NOMO-1 (cell line): Measurements from ENCODE around the gene CMIP.
"Not testable (repeated sequence)": the region's sequence is repeated elsewhere in the genome, so short reads cannot be mapped to it uniquely, and the experiment has no call there.

ENCODE experiments used
- DNase-seq, 2 experiments: peaks; one replicate each; lab custom pipeline; 2025; ENCODE audit not compliant: unreplicated experiment in 2 of 2; lab: John Stamatoyannopoulos, UW

The CMIP gene

GRCh38 chr16:81444448-81445121 lies at the start of gene CMIP:
TSS of gene CMIP (plus strand) at chr16:81444808.
- DNase-seq: peak; percentile 77 to 85

- no peak for DNase-seq
Measured at GRCh38 chr16:81394966-81395655, 49.5 kb upstream of the CMIP start.

GRCh38 chr16:81397058-81397878 lies 47.3 kb upstream of the CMIP start:
- DNase-seq: no peak

DNA sequence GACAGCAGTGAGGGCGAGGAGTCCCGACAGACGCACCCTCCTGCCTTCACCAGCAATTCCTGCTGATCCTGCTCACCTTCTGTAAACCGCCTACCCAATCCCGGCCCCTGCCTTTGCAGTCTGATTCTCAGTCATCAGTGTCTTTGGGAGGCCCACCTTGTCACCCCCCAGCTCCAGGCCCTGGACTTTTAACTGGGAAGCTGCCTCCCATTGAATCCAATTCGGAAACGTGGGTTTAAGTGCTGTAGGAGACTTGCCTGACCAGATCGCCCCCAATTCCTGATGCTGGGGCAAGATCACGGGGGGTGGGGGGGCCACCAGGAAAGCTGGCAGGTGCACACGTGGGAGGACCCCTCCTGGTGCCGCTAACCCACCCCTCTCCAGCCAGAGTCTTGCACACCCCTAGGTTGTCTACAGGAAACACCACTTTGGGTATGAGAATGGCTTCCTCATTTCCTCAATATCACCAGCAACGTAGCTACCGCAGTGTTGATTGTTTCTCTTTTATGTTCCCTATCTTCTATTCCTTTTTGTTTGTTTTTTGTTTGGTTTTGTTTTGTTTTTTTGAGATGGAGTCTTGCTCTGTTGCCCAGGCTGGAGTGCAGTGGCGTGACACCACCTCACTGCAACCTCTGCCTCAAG lies 46.6 kb upstream of the CMIP start:
- peak; percentile 3 to 11 for DNase-seq

DNA sequence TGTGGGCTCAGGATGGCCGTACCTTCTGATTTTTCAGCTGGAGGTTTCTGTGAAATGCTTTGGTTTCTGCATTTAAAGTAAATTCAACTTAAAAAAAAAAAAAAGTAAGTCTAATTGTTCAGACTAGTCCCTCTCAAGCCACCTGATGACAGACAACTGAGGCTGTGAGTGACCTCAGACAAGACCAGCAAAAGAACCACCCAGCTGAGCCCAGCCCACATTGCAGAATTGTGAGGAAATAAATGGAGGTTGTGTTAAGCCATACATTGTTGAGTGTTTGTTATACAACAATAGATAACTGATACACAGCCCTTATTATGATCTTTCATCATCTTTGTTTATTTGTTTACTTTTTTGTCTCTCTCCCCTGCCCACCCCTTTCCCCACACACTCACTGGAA lies 44.7 kb upstream of the CMIP start:
- DNase-seq: no peak

- no peak for DNase-seq
Measured at GRCh38 chr16:81401035-81401950, 43.3 kb upstream of the CMIP start.

GRCh38 chr16:81403208-81403600 lies 41.4 kb upstream of the CMIP start:
- no peak for DNase-seq

GRCh38 chr16:81403601-81404391 lies 40.8 kb upstream of the CMIP start:
- DNase-seq: peak; percentile 71 to 80

DNA sequence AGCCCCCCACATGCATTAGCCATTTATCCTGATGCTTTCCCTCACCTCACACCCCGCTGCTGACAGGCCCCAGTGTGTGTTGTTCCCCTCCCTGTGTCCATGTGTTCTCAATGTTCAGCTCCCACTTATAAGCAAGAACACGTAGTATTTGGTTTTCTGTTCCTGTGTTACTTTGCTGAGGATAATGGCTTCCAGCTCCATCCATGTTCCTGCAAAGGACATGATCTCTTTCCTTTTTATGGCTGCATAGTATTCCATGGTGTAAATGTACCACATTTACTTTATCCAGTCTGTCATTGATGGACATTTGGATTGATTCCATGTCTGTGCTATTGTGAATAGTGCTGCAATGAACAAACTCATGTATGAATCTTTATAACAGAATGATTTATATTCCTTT lies 39.6 kb upstream of the CMIP start:
- DNase-seq: not testable (repeated sequence)

- DNase-seq: no peak
Measured at GRCh38 chr16:81405702-81406113, 38.9 kb upstream of the CMIP start.

DNA sequence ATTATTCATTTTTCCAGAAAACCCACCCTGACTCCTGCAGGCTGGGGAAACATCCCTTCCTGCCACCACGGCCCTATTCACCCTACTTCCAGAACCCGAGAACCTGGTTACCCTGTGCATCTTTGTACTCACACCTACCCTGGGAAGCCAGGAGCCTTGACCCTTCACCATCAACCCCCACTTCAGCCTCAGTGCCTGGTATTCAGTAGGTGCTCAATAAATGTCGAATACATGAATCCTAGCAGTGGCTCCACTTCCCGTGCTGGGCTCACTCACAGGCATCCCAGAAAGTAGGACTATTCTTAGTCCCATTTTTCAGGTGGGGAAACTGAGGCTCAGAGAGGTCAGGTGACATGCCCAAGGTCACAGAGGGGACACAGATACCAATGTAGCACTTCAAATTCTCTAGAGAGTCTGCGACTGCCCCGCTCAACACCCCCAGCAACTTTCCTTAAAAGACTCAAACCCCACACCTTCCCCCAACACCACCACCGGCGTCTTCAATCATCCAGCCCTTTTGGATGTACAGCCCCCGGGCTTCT lies 36.1 kb upstream of the CMIP start:
- no peak for DNase-seq

DNA sequence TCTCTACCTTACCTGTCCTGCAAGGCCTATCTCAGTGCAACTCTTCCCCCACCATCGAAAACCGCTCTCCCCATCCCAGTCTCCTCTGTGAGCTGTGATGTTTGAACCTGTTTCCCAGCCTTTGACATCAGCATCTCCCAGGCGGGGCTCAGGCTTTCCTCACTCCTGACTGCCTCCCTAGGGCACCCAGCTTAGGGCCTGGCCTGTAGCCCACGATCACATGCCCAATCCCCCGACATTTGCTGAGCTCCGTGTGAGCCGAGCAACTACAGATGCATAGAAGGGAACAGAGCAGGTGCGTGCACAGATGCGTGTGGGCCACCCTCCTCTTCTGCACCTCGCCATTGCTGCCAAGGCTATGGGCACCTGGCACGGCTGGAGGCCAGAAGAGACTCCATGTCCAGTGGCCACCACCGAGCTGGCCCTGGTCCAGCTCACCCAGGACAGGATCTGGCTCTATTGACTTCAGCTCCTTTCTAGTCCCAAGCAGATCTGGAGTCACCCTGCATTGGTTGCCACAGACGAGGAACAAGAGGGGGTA lies 35.5 kb upstream of the CMIP start:
- DNase-seq: no peak

GRCh38 chr16:81410643-81411293 lies 33.8 kb upstream of the CMIP start:
- no peak for DNase-seq

GRCh38 chr16:81413245-81413990 lies 31.2 kb upstream of the CMIP start:
- no peak for DNase-seq

DNA sequence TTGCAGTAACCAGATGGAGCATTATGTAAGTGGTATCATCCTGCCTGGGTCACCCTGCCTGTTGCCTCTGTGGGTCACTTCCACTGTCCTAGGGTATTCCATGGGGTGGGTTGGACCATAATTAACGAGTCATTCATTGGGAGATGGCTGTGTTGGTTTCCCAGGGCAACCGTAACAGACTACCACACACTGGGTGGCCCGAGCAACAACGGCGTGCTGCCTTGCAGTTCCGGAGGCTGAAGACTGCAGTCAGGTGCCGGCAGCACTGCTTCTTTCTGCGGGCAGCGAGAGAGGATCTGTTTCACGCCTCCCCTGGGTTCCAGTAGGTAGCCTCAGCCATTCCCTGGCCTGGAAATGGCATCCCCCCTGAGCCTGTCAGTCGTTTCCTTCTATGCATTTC lies 28.9 kb upstream of the CMIP start:
- no peak for DNase-seq

- DNase-seq: no peak
Measured at GRCh38 chr16:81416749-81417148, 27.9 kb upstream of the CMIP start.

DNA sequence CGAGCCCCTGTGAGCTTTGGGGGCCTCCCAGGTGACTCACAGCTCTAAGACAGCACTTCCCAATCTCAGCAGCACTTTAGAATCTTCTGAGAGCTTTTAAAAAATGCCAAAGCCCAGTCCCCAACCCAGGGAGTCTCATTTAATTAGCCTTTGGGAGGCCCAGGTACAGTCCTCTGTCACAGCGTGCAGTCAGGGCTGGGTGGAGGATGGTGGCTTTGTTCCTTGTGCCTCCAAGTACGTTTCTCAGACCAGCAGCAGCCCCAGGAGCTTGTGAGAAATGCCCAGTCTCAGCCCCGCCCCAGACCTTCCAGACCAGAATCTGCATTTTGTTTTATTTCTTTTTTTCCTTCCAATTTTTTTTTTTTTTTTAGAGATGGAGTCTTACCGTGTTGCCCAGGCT lies 27.4 kb upstream of the CMIP start:
- no peak for DNase-seq

GRCh38 chr16:81419806-81420205 lies 24.8 kb upstream of the CMIP start:
- DNase-seq: no peak
